CD14-positive monocyte (primary cell): Measurements from ENCODE around the gene GPSM1. TPM values are rescaled to one million over a fixed set of nuclear protein-coding genes. Genes with fewer than 3 reads are reported as not detected.

ENCODE experiments used
- DNase-seq, 3 donors: peaks; one replicate each; pipeline ENCODE4 v3.0.0-alpha.2; 2011 to 2022
- H2AFZ ChIP-seq: 2 replicates; pipeline ENCODE4 v1.6.0; 2012; ENCODE audit warnings: mild to moderate bottlenecking, low read depth, low read length, inconsistent platforms; ENCODE audit not compliant: insufficient read depth, poor library complexity, severe bottlenecking
- H3K27ac ChIP-seq, 2 donors: 1 replicate in 1 of 2; 2 replicates in 1 of 2; pipeline ENCODE4 v1.5.1; 2012 to 2013; ENCODE audit warnings: low read length in 2 of 2, control low read depth in 1 of 2, inconsistent platforms in 1 of 2, low read depth in 1 of 2, mild to moderate bottlenecking in 1 of 2
- H3K27me3 ChIP-seq, 2 donors: one replicate each; pipeline versions ENCODE4 v1.6.0 to v1.6.1; 2011 to 2013; ENCODE audit warnings: low read length in 2 of 2; ENCODE audit not compliant: control insufficient read depth in 2 of 2, insufficient read depth in 2 of 2
- H3K36me3 ChIP-seq, 2 donors: replicated peaks in 1 of 2; 1 replicate in 1 of 2; 2 replicates in 1 of 2; pipeline versions ENCODE4 v1.5.1 to v1.6.1; 2012 to 2013; ENCODE audit warnings: low read length in 2 of 2, control low read depth in 1 of 2, inconsistent platforms in 1 of 2, mild to moderate bottlenecking in 1 of 2; ENCODE audit not compliant: insufficient read depth in 2 of 2, control insufficient read depth in 1 of 2
- H3K4me1 ChIP-seq, 2 donors: 1 replicate in 1 of 2; 2 replicates in 1 of 2; pipeline versions ENCODE4 v1.5.1 to v1.6.1; 2012 to 2013; ENCODE audit warnings: low read length in 2 of 2, control low read depth in 1 of 2, inconsistent platforms in 1 of 2, mild to moderate bottlenecking in 1 of 2, moderate library complexity in 1 of 2; ENCODE audit not compliant: insufficient read depth in 2 of 2, control insufficient read depth in 1 of 2
- H3K4me2 ChIP-seq: replicated peaks from 2 replicates; pipeline ENCODE3; 2012; ENCODE audit warnings: low read length, moderate library complexity, mild to moderate bottlenecking; ENCODE audit not compliant: poor library complexity, severe bottlenecking; ENCODE audit errors: extremely low read depth
- H3K4me3 ChIP-seq, 3 experiments: fragments of 200-600 bp in 1 of 3; sonication (generic) in 1 of 3; replicated peaks in 1 of 3; 1 replicate in 2 of 3; 2 replicates in 1 of 3; pipeline ENCODE4 v1.5.1; 2011 to 2013; ENCODE audit warnings: low read length in 3 of 3, mild to moderate bottlenecking in 3 of 3, control low read depth in 2 of 3, low read depth in 2 of 3, inconsistent platforms in 1 of 3, moderate library complexity in 1 of 3
- H3K79me2 ChIP-seq: 2 replicates; pipeline ENCODE4 v1.6.0; 2012; ENCODE audit warnings: mild to moderate bottlenecking, control low read depth, inconsistent platforms, low read length, moderate library complexity; ENCODE audit not compliant: insufficient read depth
- H3K9ac ChIP-seq: 2 replicates; pipeline ENCODE4 v1.6.0; 2017; ENCODE audit warnings: low read length, mild to moderate bottlenecking; ENCODE audit not compliant: insufficient read depth, poor library complexity, severe bottlenecking
- H3K9me3 ChIP-seq, 2 donors: replicated peaks in 1 of 2; 1 replicate in 1 of 2; 2 replicates in 1 of 2; pipeline versions ENCODE4 v1.5.1 to v1.6.1; 2012 to 2013; ENCODE audit warnings: low read length in 2 of 2, control low read depth in 1 of 2; ENCODE audit not compliant: control insufficient read depth in 1 of 2, insufficient read depth in 1 of 2
- H4K20me1 ChIP-seq: 2 replicates; pipeline ENCODE4 v1.6.0; 2012; ENCODE audit warnings: mild to moderate bottlenecking, low read length, control low read depth, moderate library complexity; ENCODE audit not compliant: insufficient read depth
- H3K27ac Mint-ChIP-seq, 7 donors: one replicate each; pipeline ENCODE4 v1.8.0; 2020; ENCODE audit warnings: mild to moderate bottlenecking in 7 of 7, mixed read lengths in 7 of 7, moderate library complexity in 6 of 7, inconsistent platforms in 2 of 7
- H3K27me3 Mint-ChIP-seq, 3 donors: one replicate each; pipeline ENCODE4 v1.8.0; 2021 to 2022; ENCODE audit warnings: low read depth in 3 of 3, mild to moderate bottlenecking in 3 of 3, mixed read lengths in 3 of 3, moderate library complexity in 3 of 3, inconsistent platforms in 1 of 3
- H3K36me3 Mint-ChIP-seq, 2 donors: one replicate each; pipeline ENCODE4 v1.8.0; 2020; ENCODE audit warnings: mixed read lengths in 2 of 2, inconsistent platforms in 1 of 2, mild to moderate bottlenecking in 1 of 2
- H3K4me1 Mint-ChIP-seq: one replicate; pipeline ENCODE4 v1.8.0; 2020; ENCODE audit warnings: mild to moderate bottlenecking, mixed read lengths
- H3K4me3 Mint-ChIP-seq, 2 donors: one replicate each; pipeline ENCODE4 v1.8.0; 2020; ENCODE audit warnings: mild to moderate bottlenecking in 2 of 2, mixed read lengths in 2 of 2, moderate library complexity in 1 of 2
- H3K9me3 Mint-ChIP-seq, 7 donors: one replicate each; pipeline ENCODE4 v1.8.0; 2020 to 2022; ENCODE audit warnings: mixed read lengths in 7 of 7, mild to moderate bottlenecking in 6 of 7, moderate library complexity in 6 of 7, inconsistent platforms in 2 of 7
- WGBS: methylation state at CpG from one replicate; pipeline ENCODE4 v1.1.5; 2013; ENCODE audit warnings: missing lambda C conversion rate; ENCODE audit not compliant: insufficient coverage; 5-methylcytosine and 5-hydroxymethylcytosine counted together
- intact Hi-C, 2 donors: fragments of 100-400 bp; cut with micrococcal nuclease; formaldehyde crosslinking; loops; one replicate each; pipeline versions ENCODE4 v1.15.0 to v1.15.1; 2023
- polyA plus RNA-seq, 3 donors: library from polyadenylated mRNA; depleted of rRNA in 1 of 3; unstranded in 2 of 3; stranded (reverse) in 1 of 3; fragments of 300-500 nt in 2 of 3; fragments of >200 nt in 1 of 3; fragmentation: Illumina TruSeq in 2 of 3; gene quantifications; 1 replicate in 2 of 3; 2 replicates in 1 of 3; pipeline ENCODE4 v1.2.3, GENCODE V29; 2012 to 2021
- TF ChIP-seq, protein P1 (sequence below): fragments of 200-600 bp; IDR thresholded peaks from one replicate; pipeline ENCODE4 v1.8.0; 2022; ENCODE audit warnings: antibody characterized with exemption, mild to moderate bottlenecking

The GPSM1 gene
- polyA plus RNA-seq, 3 donors: 0.67 to 3.1 (median 0.73) TPM

DNA sequence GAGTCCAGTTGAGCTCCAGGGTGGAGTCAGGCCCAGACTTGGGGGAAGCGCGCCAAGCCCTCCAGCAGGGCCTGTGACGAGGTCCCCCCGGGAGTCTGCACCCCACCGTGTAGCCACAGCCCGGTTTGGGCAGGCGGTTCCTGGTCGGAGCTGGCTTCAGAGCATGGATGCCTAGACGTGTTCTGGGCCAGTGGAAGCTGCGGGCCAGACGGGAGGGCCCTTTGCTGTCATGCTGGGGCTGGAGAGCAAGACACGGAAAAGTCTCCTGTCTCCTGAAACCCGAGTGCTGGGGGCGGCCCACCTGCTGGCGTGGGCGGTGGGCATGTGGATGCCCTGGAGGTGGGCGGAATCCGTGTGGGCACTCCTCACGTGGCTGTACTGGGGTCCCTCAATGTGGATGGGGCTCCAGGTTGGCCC lies 1.9 kb downstream of the GPSM1 start:
- no peaks in the 10 kb centered on the region for H3K9me3 ChIP-seq
- H3K36me3 ChIP-seq: no peaks in the 10 kb centered on the region
- Mint-ChIP-seq H3K36me3 (no peaks in the 10 kb centered on the region), H3K4me1 (peaks cover 11% of the 10 kb centered on the region), H3K27ac (no peak overlapping the region), H3K9me3 (no peaks in the 10 kb centered on the region), H3K4me3 (no peak overlapping the region), H3K27me3 (peaks cover 15 to 33% (median 27%) of the 10 kb centered on the region in 3 donors)
- H3K79me2 ChIP-seq: no peaks in the 10 kb centered on the region
- H3K4me1 ChIP-seq: peaks cover 22 to 25% of the 10 kb centered on the region in 2 donors
- H3K27me3 ChIP-seq: peaks cover 0 to 28% of the 10 kb centered on the region in 2 donors
- intact Hi-C loops: no loop called here
- no peak overlapping the region for H3K4me3 ChIP-seq
- no peak overlapping the region for H2AFZ ChIP-seq
- no peak overlapping the region for H3K27ac ChIP-seq
- no peak for DNase-seq
- no peak overlapping the region for H3K9ac ChIP-seq
- no peaks in the 10 kb centered on the region for H4K20me1 ChIP-seq
- TF ChIP-seq, protein P1, sequence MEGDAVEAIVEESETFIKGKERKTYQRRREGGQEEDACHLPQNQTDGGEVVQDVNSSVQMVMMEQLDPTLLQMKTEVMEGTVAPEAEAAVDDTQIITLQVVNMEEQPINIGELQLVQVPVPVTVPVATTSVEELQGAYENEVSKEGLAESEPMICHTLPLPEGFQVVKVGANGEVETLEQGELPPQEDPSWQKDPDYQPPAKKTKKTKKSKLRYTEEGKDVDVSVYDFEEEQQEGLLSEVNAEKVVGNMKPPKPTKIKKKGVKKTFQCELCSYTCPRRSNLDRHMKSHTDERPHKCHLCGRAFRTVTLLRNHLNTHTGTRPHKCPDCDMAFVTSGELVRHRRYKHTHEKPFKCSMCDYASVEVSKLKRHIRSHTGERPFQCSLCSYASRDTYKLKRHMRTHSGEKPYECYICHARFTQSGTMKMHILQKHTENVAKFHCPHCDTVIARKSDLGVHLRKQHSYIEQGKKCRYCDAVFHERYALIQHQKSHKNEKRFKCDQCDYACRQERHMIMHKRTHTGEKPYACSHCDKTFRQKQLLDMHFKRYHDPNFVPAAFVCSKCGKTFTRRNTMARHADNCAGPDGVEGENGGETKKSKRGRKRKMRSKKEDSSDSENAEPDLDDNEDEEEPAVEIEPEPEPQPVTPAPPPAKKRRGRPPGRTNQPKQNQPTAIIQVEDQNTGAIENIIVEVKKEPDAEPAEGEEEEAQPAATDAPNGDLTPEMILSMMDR: no peak
- no peak overlapping the region for H3K4me2 ChIP-seq
- WGBS: 81% methylated on average over 15 of the region's 19 CpGs

DNA sequence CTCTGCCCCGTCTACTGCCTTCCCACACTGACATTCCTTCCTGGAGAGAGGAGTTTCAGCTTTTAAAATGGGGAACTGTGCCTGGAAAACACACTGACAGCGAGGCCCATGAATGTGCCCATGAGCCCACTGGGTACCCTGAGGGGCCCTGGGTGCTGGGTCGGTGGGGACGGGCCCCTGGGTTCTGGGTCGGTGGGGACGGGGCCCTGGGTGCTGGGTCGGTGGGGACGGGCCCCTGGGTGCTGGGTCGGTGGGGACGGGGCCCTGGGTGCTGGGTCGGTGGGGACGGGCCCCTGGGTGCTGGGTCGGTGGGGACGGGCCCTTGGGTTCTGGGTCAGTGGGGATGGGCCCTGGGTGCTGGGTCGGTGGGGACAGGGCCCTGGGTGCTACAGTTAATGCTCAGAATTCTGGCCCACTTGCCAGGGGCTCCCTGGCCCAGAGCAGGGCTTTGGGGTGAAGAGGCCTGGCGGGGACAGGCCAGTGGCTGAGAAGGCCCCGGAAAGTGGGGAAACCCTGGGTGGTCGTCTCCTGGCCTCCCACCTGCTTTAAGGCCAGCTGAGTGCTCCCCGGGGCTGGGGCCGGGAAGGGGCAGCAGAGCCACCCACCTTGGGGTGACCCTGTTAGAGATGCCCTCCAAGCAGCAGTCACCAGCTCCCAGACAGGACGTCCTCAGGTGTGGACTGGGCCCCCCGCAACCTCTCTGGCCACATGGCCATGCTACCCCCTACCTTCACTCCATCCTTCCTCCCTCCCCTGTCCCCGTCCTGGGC lies 2.5 kb downstream of the GPSM1 start:
- Mint-ChIP-seq H3K27ac (no peak overlapping the region), H3K4me1 (peaks cover 11% of the 10 kb centered on the region), H3K36me3 (no peaks in the 10 kb centered on the region), H3K4me3 (no peak overlapping the region), H3K9me3 (no peaks in the 10 kb centered on the region), H3K27me3 (peaks cover 15 to 33% (median 27%) of the 10 kb centered on the region in 3 donors)
- Histone ChIP-seq H3K4me1 (peaks cover 22 to 25% of the 10 kb centered on the region in 2 donors), H3K36me3 (no peaks in the 10 kb centered on the region), H3K27me3 (peaks cover 0 to 28% of the 10 kb centered on the region in 2 donors), H3K9ac (no peak overlapping the region), H3K9me3 (no peaks in the 10 kb centered on the region), H3K4me2 (no peak overlapping the region), H3K4me3 (no peak overlapping the region), H3K27ac (no peak overlapping the region), H2AFZ (no peak overlapping the region), H4K20me1 (no peaks in the 10 kb centered on the region), H3K79me2 (no peaks in the 10 kb centered on the region)
- no peak for DNase-seq
- WGBS: 92% methylated on average over 20 of the region's 23 CpGs
- intact Hi-C loops: no loop called here
- TF ChIP-seq, protein P1: no peak
